HG03457 (cell line): ENCODE measurements around the gene KATNB1.
"Not testable (repeated sequence)": the region's sequence is repeated elsewhere in the genome, so short reads cannot be mapped to it uniquely, and the experiment has no call there.

Experiments used
- ATAC-seq: cut with Tn5 transposase; IDR thresholded peaks from one replicate; pipeline ENCODE4 v1.9.1; 2021; ENCODE audit warnings: moderate number of reproducible peaks; ENCODE audit not compliant: unreplicated experiment

The KATNB1 gene

GRCh38 chr16:57788252-57788841 is 52.8 kb downstream of the KATNB1 start:
- ATAC-seq, result no peak

DNA sequence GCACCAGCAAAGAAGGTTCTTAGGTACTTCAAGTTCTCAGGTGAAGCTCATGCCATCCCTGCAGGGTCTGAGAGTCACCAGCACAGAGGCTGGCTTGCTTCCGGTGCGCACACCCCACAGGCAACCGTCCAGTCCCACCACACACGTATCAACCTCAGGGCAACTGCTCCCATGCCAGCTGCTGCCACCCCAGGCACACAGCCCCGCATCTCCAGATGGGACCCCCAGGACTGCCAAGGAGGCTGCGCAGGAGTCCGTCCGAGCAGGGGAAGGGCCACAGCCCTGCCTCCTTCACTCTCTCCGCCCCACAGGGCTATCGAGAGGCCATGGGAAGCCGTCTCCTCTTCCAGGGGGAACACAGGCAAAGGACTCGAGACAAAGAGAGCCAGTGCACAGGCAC is 53.4 kb downstream of the KATNB1 start:
- no peak for ATAC-seq

GRCh38 chr16:57791195-57791892 is 55.8 kb downstream of the KATNB1 start:
- ATAC-seq, result no peak

DNA sequence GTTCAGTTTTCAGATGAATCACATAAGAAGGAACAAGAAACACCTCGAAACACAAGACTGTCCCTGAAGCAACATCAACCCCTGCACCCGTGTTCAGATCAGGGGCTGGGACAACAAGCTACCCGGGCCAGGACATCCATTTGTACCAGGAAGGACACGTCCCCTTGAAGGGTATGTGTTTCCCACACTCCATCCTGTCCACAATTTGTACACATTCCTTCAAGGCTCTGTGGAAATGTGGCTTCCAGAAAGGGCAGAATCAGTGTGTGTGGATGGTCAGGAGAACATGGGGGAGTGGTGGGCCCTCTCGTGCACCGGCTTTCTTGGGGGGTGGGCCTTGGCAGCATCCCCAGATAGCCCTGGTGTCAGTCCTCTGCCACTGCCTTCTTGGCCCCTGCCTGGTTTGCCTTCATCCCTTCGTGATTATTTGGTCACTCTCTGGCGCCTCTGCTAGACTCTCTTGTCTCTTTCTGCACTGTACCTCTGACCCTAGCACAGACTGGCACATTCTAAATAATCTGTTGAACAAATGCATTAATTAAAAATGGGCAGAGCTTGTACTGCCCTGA is 56.4 kb downstream of the KATNB1 start:
- no peak for ATAC-seq

- no peak for ATAC-seq
Observed at GRCh38 chr16:57794849-57795430, 59.4 kb downstream of the KATNB1 start.

DNA sequence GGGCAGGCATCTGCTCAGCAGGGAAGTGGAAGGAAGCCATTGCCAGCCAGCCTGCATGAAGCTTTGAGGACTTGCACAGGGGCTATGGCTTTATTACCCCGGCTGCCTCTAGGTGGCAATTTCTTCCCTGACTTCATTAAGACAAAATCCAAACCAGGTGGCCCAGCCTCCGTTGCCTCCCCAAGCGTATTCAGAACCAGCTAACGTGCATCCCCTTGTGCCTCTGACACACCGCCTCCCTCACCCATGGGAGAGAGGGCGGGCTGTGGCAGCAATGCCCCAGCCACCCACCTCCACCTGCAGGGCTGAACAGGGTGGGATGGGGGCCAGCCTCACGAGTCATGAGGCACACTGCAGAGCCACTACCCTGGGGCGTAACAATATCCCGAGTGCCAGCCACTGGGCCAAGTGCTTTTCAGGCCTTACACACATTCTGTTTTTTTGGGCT is 59.9 kb downstream of the KATNB1 start:
- ATAC-seq, result no peak

DNA sequence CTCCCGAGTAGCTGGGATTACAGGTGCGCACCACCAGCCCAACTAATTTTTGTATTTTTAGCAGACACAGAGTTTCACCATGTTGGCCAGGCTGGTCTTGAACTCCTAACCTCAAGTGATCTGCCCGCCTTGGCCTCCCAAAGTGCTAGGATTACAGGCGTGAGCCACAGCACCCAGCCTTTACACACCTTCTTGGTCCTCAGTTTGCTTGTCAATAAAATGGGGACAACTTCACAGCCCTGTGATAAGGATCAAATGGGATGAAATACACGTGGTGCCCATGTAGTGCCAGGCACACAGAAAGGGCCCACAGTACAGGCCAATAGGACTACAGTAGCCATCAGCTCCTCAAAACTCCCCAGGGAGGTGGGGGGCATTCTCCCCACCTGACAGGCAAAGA is 60.4 kb downstream of the KATNB1 start:
- ATAC-seq, result not testable (repeated sequence)

- no peak for ATAC-seq
Observed at GRCh38 chr16:57797216-57797525, 61.6 kb downstream of the KATNB1 start.

DNA sequence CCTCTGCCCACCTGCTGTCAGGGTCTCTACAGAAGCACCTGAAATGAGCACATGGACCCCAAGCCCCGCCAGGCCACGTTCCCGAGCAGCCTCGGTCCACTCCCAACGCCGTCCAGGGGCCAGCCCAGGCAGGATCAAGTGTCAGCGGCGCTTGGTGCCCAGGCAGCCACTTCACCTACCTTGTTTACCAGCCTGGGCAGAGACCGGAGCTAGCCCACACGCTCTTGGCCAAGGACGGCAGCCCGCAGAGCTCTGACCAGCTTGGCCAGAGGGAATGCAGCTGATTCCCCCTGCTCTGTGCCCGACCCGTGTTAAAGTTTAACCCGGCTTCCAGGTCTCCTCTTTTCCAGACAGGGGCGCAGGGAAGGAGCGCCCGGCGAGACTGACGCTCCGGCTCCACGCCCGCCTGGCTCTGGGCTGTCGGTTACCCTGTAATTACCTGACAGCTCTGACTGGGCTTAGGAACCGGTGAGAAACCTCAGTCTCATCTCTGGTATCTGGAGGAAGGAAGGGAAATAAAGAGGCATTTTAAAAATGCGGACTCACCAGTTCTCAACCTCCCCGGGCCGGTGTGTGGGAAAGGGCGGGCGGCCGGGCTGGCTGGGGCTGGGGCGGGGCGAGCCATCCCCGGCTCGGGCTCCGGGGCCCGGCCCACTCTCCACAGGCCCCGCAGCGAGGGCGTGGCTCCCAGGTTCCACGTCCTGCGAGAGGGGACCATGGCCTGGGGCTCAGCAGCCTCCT is 62.1 kb downstream of the KATNB1 start:
- no peak for ATAC-seq

DNA sequence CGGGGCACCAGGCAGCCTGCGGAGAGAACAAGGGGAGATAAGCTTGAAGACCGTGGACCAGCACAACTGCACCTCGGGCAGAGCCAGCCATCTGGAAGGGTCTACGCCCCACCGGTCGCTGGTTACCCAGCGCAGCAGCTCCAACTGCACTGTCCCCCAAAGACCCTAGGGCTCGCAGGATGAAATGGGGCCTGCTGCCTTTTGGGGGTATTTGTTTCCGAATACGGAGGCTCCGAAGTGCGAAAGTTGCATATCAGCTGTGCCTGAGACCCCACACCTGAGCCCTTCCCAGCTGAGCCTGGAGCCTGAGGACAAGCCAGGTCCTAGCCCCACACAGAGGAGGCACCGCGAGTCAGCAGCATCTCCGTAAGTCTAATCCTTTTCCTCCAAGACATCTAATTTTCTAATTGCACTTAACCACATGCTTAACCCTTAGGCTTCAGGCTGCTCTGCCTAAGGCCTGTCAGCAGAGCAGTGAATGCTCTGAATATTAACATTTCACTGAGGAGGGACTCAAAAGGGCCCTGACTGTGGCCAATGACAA is 62.8 kb downstream of the KATNB1 start:
- ATAC-seq, result no peak

GRCh38 chr16:57798953-57799599 is 63.5 kb downstream of the KATNB1 start:
- ATAC-seq, result no peak

- no peak for ATAC-seq
Observed at GRCh38 chr16:57799600-57800199, 64.1 kb downstream of the KATNB1 start.

DNA sequence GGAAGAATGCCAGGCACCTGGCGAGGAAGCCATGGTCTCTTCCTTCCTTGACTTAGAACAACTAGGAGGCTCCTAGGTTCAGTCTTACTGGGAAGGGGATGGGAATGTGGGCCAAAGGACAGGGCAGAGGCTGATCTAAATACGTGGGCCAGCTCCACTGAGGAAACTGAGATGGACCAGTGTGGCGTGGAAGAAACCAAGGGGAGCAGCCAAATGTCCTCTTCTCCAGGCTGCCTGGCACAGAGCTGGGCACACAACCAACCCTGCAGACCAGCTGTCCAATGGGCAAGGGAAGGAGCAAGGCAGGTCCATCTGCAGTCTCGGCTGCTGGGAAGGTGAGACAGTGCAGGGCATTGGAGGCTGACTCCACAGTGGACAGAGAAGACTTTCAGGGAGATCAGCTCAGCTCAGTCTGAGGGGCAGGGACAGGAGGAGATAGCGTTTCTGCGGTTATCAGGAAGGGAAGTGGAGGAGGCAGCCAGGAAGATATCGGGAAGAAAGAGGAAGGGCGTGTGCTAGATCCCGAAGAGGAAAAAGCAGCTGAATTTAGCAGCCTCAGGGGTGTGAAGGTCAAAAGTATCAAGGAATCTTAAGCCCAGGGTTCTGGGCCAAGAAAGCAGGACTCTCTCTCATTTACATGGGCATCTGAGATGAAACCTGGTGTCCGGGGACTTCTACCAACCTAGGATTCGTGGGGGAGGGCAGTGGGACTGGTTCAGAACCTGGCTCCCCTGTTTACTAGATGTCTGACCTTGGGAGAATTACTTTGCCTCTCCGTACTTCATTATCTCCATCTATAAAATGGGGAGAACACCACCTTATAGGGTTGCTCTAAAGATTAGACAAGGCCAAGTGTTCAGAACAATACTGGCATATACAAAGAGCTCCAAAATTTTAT is 64.9 kb downstream of the KATNB1 start:
- ATAC-seq, result no peak

GRCh38 chr16:57801098-57801808 is 65.7 kb downstream of the KATNB1 start:
- no peak for ATAC-seq

- ATAC-seq, result no peak
Observed at GRCh38 chr16:57801809-57802340, 66.3 kb downstream of the KATNB1 start.

GRCh38 chr16:57802341-57803133 is 67.0 kb downstream of the KATNB1 start, which contains the start of gene KIFC3:
Gene KIFC3 (minus strand): TSS chr16:57802491. CDS start chr16:57798243, 4,248 bp downstream.
- ATAC-seq, result no peak

GRCh38 chr16:57803134-57803990 is 67.8 kb downstream of the KATNB1 start:
- ATAC-seq, result no peak
